Coronary artery (tissue), 2 donors: Measurements from ENCODE around the gene NGF.

Experiments
- DNase-seq: peaks from one replicate; pipeline ENCODE4 v3.0.0-alpha.2; 2017; ENCODE audit warnings: low spot score
- H3K27ac ChIP-seq, 2 donors: fragments of 200-600 bp; sonication (generic); one replicate each; pipeline ENCODE4 v1.5.1; 2016 to 2019
- H3K4me3 ChIP-seq: fragments of 200-600 bp; sonication (generic); 2 replicates; pipeline ENCODE4 v1.5.1; 2016; ENCODE audit warnings: mild to moderate bottlenecking, moderate library complexity
- CTCF ChIP-seq: fragments of 200-600 bp; sonication (generic); IDR thresholded peaks from one replicate; pipeline ENCODE4 v1.5.1; 2019; ENCODE audit warnings: antibody characterized with exemption

NGF gene

GRCh38 chr1:115257591-115257990 lies 80.5 kb downstream of the NGF start:
- no peak overlapping the region for H3K4me3 ChIP-seq
- DNase-seq: no peak
- no peak overlapping the region for H3K27ac ChIP-seq
- TF ChIP-seq CTCF: no peak

GRCh38 chr1:115255154-115255553 lies 82.9 kb downstream of the NGF start:
- no peak for TF ChIP-seq CTCF
- Histone ChIP-seq H3K27ac (no peak overlapping the region), H3K4me3 (no peak overlapping the region)
- no peak for DNase-seq

- no peak for TF ChIP-seq CTCF
- no peak overlapping the region for H3K27ac ChIP-seq
- DNase-seq: no peak
- H3K4me3 ChIP-seq: no peak overlapping the region
Observed at GRCh38 chr1:115252585-115252984, 85.5 kb downstream of the NGF start.

GRCh38 chr1:115251856-115252255 lies 86.2 kb downstream of the NGF start:
- DNase-seq: no peak
- no peak for TF ChIP-seq CTCF
- no peak overlapping the region for H3K27ac ChIP-seq

GRCh38 chr1:115251340-115251748 lies 86.7 kb downstream of the NGF start:
- TF ChIP-seq CTCF: no peak
- Histone ChIP-seq H3K27ac (no peak overlapping the region), H3K4me3 (no peak overlapping the region)
- DNase-seq: no peak

More at GRCh38 chr1:115251856-115252255, 86.2 kb downstream of the NGF start:
- H3K4me3 ChIP-seq: no peak overlapping the region

GRCh38 chr1:115246526-115246925 lies 91.5 kb downstream of the NGF start:
- Histone ChIP-seq H3K27ac (no peak overlapping the region), H3K4me3 (no peak overlapping the region)
- TF ChIP-seq CTCF: no peak
- DNase-seq: no peak

- Histone ChIP-seq H3K27ac (no peak overlapping the region), H3K4me3 (no peak overlapping the region)
- no peak for TF ChIP-seq CTCF
- DNase-seq: no peak
Observed at GRCh38 chr1:115245227-115245626, 92.8 kb downstream of the NGF start.
